Measurements from ENCODE around the gene TRIP13.
"Not testable (repeated sequence)": the region's sequence is repeated elsewhere in the genome, so short reads cannot be mapped to it uniquely, and the experiment has no call there.

TRIP13 gene

DNA sequence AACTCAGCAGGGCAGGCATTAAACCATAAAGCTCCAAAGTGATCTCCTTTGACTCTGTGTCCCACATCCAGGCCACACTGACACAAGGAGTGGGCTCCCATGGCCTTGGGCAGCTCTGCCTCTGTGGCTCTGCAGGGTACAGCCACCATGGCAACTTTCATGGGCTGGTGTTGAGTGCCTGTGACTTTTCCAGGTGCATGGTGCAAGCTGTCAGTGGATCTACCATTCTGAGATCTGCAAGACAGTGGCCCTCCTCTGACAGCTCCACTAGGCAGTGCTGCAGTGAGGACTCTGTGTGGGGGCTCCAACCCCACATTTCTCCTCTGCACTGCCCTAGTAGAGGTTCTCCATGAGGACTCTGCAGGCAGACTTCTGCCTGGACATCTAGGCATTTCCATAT is 41.3 kb downstream of the TRIP13 start:
- DNase-seq (ENCODE audit: insufficient read length, low spot score); FAIRE-seq: not testable (repeated sequence)

GRCh38 chr5:934381-934967 is 41.8 kb downstream of the TRIP13 start:
- FAIRE-seq; DNase-seq (ENCODE audit: insufficient read length, low spot score): not testable (repeated sequence)

- DNase-seq (ENCODE audit: insufficient read length, low spot score) (no peak), FAIRE-seq (peak; percentile 55)
These were observed 42.9 kb downstream of the TRIP13 start for GRCh38 chr5:935510-936084.

- DNase-seq (ENCODE audit: insufficient read length, low spot score) (no peak), FAIRE-seq (no peak)
These were observed 43.8 kb downstream of the TRIP13 start for GRCh38 chr5:936149-937144.

- FAIRE-seq (no peak), DNase-seq (ENCODE audit: insufficient read length, low spot score) (no peak)
These were observed 44.7 kb downstream of the TRIP13 start for GRCh38 chr5:937151-937924.

- DNase-seq (ENCODE audit: insufficient read length, low spot score), result no peak
- FAIRE-seq, result no peak
These were observed 46.7 kb downstream of the TRIP13 start for GRCh38 chr5:939368-939767.

GRCh38 chr5:940741-941140 is 48.1 kb downstream of the TRIP13 start:
- not testable (repeated sequence) for FAIRE-seq; DNase-seq (ENCODE audit: insufficient read length, low spot score)

DNA sequence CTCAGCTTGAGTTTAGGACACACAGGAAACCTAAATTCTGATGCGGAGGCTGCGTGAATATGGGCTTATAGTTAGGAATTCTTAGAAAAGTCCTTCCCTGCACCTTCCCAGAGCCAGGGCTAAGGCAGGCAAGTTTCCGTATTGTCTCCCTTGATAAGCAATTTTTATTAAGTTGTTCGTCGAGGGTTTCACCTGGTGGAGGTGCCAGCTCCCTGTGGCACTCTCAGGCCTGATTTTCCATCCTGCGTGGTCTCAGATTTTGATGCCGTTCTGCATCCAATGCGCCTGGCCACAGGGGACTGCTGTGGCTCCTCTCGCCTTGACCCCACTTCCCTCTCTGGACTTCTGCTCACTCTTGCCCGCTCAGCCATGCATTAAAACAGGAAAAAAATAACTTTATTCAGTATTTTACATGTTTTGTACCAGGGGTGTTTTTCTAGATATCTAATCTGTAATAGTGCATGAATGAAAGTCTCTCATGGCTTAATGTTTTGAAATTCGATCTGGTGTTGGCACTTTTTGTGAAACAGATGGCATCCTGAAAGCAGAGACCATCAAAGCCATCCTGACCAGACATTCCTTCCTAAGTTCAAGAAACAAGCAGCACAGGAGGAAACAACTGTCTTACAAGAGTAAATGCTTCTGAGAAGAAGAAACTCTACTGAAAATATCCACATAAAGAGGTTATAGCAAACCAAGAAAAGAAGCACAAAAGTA is 50.7 kb downstream of the TRIP13 start:
- FAIRE-seq, result no peak
- no peak for DNase-seq (ENCODE audit: insufficient read length, low spot score)

DNA sequence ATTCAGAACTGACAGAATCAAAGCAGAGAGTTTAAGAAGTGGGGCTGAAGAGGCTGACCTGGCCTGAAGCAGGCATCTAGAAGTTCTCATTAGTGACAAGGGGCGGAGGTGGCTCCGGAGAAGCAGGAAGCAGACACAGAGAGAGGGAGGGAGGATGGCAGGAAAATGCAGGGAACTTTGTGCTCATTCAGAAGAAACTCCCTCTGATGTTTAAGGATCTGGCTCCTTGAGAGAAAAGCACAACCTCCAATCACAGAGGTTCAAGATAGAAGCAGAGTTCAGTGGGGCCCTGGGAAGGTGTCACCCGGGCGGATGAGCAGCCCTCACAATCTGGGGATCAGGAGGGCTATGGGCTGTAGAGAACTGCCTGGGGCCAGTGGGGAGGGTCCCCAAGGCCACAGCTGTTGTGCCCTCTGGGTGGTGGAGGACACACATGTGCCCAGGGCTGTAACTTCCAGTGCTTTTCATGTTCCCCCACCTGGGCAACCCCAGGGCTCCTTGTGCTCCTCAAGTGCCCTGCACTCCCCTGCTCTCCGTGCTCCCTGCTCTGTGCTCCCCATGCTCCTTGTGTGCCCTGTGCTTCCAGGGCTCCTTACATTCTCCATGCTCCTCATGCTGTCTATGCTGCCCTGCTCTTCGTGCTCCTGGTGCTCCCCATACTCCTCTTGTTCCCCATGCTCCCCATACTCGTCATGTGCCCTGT is 51.4 kb downstream of the TRIP13 start:
- no peak for DNase-seq (ENCODE audit: insufficient read length, low spot score)
- no peak for FAIRE-seq

DNA sequence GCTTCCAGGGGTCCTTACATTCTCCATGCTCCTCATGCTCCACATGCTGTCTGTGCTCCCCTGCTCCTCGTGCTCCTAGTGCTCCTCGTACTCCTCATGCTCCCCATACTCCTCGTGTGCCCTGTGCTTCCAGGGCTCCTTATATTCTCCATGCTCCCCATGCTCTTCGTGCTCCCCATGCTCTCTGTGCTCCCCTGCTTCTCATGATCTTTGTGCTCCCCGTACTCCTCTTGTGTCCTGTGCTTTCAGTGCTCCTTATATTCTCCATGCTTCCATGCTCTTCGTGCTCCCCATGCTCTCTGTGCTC is 51.9 kb downstream of the TRIP13 start:
- DNase-seq (ENCODE audit: insufficient read length, low spot score) (no peak), FAIRE-seq (peak; percentile 85)

GRCh38 chr5:944992-945685 is 52.5 kb downstream of the TRIP13 start:
- FAIRE-seq (no peak), DNase-seq (ENCODE audit: insufficient read length, low spot score) (no peak)

DNA sequence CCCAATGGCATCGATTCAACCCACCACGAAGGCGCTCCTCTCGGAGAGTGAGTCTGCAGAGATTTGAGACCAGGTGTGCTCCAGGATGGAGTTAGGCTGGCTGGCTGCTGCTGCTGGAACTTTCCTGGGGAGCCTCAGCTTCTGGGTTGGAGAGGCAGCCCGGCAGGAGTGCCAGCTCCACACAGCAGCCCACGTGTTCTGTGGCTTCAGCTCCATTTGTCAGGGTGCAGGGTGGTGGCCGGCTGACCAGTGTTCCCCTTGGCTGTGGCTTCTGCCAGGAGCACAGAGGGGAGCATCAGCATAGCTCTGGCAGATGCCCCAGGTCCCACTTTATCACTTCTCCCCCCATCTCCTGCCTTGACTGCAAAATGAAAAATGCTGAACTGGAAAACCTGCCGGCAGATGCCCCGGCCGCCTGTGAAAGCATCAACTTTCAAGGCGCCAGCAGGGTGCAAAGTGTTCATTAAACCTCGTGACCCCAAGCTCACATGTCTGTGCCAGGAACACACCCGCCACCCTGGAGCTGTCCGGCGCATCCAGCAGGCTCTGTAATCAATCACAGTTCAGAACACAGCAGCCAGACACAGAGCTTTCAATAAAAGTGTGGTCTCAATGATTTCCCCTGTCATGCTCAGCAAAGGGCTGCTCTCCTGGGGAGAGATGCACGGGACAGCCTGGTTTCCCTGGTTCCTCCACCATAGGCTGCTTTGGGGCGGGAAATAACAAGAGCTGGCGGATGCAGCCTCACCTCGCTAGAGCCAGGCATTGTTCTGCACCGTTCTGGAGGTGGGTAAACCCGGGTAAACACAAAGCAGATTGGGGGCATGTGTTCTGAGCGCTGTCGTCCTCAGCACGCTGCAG is 53.2 kb downstream of the TRIP13 start:
- FAIRE-seq (no peak), DNase-seq (ENCODE audit: insufficient read length, low spot score) (no peak)

DNA sequence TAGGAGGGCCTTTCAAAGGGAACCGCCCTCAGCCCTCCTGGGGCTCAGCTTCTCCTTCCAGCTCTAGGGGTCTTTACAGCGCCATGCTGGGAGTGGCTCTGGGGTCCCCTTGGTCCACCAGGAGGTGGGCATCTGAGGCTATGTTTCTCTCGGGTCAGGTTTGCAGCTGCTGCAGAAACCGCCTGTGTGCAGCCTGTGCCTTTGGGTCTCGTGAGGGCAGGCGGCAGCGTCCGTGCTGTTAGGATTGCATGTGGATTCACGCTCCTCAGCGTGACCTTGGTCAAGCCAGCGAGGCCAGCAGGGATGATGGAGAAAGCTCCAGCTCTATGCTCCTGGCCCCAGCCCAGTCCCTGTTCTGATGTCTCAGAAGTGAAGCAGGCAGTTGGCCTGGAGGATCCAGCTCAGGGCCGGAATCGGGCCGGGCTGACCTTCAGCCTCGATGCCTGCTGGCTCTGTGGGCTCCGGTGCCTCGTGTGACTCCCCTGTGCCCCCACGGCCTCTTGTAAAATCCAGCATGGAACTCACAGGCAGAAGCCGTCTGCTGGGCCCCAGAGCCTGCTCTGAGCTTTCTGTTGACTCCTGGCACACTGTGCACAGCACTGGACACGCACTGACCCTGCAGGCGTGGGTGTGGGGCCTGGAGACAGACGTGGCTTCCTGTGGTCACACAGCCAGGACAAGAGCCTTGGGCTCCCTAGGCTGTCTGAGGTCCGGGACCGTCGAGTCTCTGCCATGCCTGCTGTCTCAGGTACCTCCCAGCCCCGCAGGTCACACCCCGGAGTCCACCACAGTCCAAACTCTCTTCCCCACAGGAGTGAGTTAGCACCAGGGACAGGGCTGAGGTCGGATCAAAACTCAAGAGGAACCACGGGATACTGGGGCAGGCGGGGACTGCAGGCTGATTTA is 54.3 kb downstream of the TRIP13 start:
- FAIRE-seq (no peak), DNase-seq (ENCODE audit: insufficient read length, low spot score) (no peak)

DNA sequence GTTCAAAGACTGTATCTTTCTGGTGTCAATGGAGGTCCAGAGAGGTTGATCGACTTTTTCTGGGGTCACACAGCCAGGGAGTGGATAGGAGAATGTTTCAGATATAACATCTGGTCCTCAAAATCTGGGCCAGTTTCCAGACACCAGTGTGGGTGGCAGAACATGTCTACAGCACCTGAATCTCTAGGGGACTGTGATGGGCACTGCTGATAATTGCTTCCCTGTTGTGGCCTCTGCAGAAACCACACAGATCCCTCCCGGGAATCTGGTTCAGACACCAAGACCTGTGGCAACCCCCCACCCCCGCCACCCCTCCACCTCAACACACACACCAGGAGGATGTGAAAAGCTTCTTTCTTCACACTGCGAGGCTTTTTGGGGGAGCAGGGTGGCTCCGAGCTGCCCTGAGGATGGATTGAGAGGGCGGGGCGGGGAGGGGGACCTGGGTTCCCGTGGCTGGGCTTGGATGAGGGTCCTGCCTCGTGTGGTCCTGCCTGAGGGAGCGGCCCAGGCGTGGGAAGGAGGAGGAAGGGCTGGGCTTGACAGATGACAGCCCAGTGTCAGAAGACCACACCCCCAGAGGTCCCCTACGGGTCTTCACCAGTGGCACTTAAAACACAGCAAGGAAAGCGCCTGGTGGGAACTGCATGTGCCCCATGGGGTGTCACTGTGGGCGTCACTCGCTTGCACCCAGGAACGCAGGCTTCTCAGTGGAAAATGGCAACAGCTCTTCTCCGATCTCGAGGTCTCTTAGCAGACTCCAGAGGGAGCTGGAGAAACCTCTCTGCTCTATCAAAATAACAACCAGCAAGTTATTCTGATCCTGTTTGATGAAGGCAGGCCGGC is 55.2 kb downstream of the TRIP13 start:
- FAIRE-seq (no peak), DNase-seq (ENCODE audit: insufficient read length, low spot score) (no peak)

- FAIRE-seq (no peak), DNase-seq (ENCODE audit: insufficient read length, low spot score) (no peak)
These were observed 56.0 kb downstream of the TRIP13 start for GRCh38 chr5:948472-949274.

GRCh38 chr5:949275-949543 is 56.5 kb downstream of the TRIP13 start:
- no peak for FAIRE-seq
- no peak for DNase-seq (ENCODE audit: insufficient read length, low spot score)
